MCF 10A (cell line): ENCODE data around the gene ABCC9. TPM values are rescaled to one million over a fixed set of nuclear protein-coding genes. Genes with fewer than 3 reads are reported as not detected.

ENCODE experiments used
- BruUV-seq: library from RNA; stranded (reverse); fragments of 400-500 nt; replicated peaks from 2 replicates; lab custom pipeline; 2021; lab: Mats Ljungman, UMichigan
- CTCF ChIA-PET: fragments of 300-600 bp; sonication (Branson Sonifier 250); formaldehyde crosslinking; extraction: SDS; loops from one replicate; lab custom pipeline; 2021; ENCODE audit warnings: antibody characterized with exemption, inconsistent platforms; lab: Yijun Ruan, JAX
- POLR2A ChIA-PET: fragments of 300-600, 350-650 bp; sonication (Branson Sonifier 250); formaldehyde crosslinking; extraction: SDS; loops from one replicate; lab custom pipeline; 2020; ENCODE audit warnings: antibody characterized with exemption, inconsistent platforms; lab: Yijun Ruan, JAX
- DNase-seq: peaks from one replicate; pipeline ENCODE4 v3.0.0-alpha.2; 2018; ENCODE audit not compliant: unreplicated experiment
- H3K27ac Mint-ChIP-seq: one replicate; pipeline ENCODE4 v1.8.0; 2022; ENCODE audit warnings: mild to moderate bottlenecking, low read depth, mixed read lengths; ENCODE audit not compliant: unreplicated experiment
- H3K27me3 Mint-ChIP-seq: one replicate; pipeline ENCODE4 v1.8.0; 2022; ENCODE audit warnings: mixed read lengths; ENCODE audit not compliant: insufficient read depth, unreplicated experiment
- H3K36me3 Mint-ChIP-seq: one replicate; pipeline ENCODE4 v1.8.0; 2022; ENCODE audit warnings: mild to moderate bottlenecking, moderate library complexity, mixed read lengths; ENCODE audit not compliant: insufficient read depth, unreplicated experiment
- H3K4me1 Mint-ChIP-seq: one replicate; pipeline ENCODE4 v1.8.0; 2022; ENCODE audit warnings: mixed read lengths; ENCODE audit not compliant: insufficient read depth, unreplicated experiment
- H3K4me3 Mint-ChIP-seq: one replicate; pipeline ENCODE4 v1.8.0; 2022; ENCODE audit warnings: mild to moderate bottlenecking, moderate library complexity, mixed read lengths; ENCODE audit not compliant: unreplicated experiment
- H3K9me3 Mint-ChIP-seq: one replicate; pipeline ENCODE4 v1.8.0; 2022; ENCODE audit warnings: mixed read lengths; ENCODE audit not compliant: unreplicated experiment
- intact Hi-C: fragments of 100-400 bp; cut with micrococcal nuclease; formaldehyde crosslinking; loops from 2 replicates; pipeline ENCODE4 v1.14.1; 2022
- total RNA-seq: library from RNA; stranded (reverse); gene quantifications from 2 replicates; pipeline ENCODE4 v1.2.3, GENCODE V29; 2022
- TF ChIP-seq, protein P1 (sequence below): fragments of 200-600 bp; IDR thresholded peaks from one replicate; pipeline ENCODE4 v1.8.0; 2022; ENCODE audit warnings: antibody characterized with exemption, mild to moderate bottlenecking; ENCODE audit not compliant: unreplicated experiment

ABCC9 gene
- total RNA-seq, 1 experiment from 2014 or later, result 0.12 TPM

DNA sequence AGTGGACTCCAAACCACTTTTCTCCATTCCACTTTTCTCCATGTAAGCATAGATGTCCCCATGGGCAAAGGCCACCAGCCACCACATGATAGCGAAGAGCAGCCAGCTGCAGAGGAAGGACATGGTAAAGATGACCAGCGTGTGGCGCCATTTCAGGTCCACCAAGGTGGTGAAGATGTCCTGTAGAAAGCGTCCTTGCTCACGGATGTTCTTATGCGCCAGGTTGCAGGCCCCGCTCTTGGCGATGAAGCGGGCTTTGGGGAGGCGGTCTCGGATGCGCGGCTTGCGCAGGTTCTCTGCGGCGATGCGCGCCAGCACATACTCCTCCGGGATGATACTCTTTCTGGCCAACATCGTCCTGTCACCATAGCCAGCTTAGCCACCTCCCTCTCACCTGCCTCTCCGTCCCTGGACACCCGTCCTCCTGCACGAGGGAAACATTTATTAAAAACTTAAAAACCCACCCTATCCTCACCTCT is 167.9 kb downstream of the ABCC9 start:
- H3K36me3 Mint-ChIP-seq, result no peaks in the 10 kb centered on the region
- CTCF ChIA-PET, result no interaction called here

DNA sequence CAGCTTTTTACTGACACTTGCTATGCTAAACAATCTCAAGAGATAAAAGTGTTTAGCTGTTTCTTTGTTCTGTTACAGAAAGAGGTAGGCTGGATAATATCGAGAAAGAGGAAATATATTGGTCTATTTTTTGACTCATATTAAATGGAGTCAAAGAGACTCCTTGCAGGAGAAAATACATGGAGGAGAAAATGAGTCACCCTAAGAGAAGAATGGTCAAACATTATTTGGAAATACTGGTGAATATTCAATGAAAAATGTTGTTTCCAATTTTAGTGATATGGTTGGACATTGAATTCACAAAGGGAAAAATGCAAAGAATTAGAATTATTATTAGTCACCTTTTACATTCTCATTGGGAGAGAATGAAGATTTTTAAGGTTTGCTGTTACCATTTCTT is 169.9 kb downstream of the ABCC9 start:
- Mint-ChIP-seq H3K4me3 (no peak overlapping the region), H3K27me3 (peaks cover 10% of the 10 kb centered on the region), H3K36me3 (no peaks in the 10 kb centered on the region), H3K4me1 (no peaks in the 10 kb centered on the region), H3K9me3 (no peaks in the 10 kb centered on the region), H3K27ac (no peak overlapping the region)
- BruUV-seq, result no TSS peak
- CTCF ChIA-PET, result no interaction called here
- no peak for DNase-seq
- POLR2A ChIA-PET, result no interaction called here
- TF ChIP-seq, protein P1, sequence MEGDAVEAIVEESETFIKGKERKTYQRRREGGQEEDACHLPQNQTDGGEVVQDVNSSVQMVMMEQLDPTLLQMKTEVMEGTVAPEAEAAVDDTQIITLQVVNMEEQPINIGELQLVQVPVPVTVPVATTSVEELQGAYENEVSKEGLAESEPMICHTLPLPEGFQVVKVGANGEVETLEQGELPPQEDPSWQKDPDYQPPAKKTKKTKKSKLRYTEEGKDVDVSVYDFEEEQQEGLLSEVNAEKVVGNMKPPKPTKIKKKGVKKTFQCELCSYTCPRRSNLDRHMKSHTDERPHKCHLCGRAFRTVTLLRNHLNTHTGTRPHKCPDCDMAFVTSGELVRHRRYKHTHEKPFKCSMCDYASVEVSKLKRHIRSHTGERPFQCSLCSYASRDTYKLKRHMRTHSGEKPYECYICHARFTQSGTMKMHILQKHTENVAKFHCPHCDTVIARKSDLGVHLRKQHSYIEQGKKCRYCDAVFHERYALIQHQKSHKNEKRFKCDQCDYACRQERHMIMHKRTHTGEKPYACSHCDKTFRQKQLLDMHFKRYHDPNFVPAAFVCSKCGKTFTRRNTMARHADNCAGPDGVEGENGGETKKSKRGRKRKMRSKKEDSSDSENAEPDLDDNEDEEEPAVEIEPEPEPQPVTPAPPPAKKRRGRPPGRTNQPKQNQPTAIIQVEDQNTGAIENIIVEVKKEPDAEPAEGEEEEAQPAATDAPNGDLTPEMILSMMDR, result no peak
- intact Hi-C loops, result no loop called here

More for the DNA sequence above, 167.9 kb downstream of the ABCC9 start:
- peaks cover 21% of the 10 kb centered on the region for H3K27me3 Mint-ChIP-seq
- H3K4me1 Mint-ChIP-seq, result no peaks in the 10 kb centered on the region
- POLR2A ChIA-PET, result no interaction called here
- peak; percentile 5 for DNase-seq
- no peak overlapping the region for H3K27ac Mint-ChIP-seq
- intact Hi-C loops, result no loop called here
- H3K9me3 Mint-ChIP-seq, result no peaks in the 10 kb centered on the region
- H3K4me3 Mint-ChIP-seq, result no peak overlapping the region
- BruUV-seq, result no TSS peak
- TF ChIP-seq, protein P1, result no peak

DNA sequence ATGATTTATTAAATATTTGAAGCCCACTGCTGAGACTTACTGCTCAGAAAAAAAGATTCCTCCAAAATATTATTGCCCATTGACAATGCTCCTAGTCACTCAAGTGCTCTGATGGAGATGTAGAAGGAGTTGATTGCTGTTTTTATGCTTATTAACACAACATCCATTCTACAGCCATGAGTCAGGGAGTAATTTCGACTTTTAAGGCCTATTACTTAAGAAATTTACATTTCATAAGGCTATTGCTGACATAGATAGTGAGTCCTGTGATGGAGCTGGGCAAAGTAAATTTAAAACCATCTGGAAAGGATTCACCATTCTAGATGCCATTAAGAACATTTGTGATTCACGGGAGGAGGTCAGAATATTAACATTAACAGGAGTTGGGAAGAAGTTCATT is 171.9 kb downstream of the ABCC9 start:
- CTCF ChIA-PET, result no interaction called here
- BruUV-seq, result no TSS peak
- TF ChIP-seq, protein P1, result no peak
- no peak for DNase-seq
- H3K27ac Mint-ChIP-seq, result no peak overlapping the region
- no peaks in the 10 kb centered on the region for H3K9me3 Mint-ChIP-seq
- H3K4me1 Mint-ChIP-seq, result no peaks in the 10 kb centered on the region
- no peak overlapping the region for H3K4me3 Mint-ChIP-seq
- H3K36me3 Mint-ChIP-seq, result no peaks in the 10 kb centered on the region
- H3K27me3 Mint-ChIP-seq, result peaks cover 12% of the 10 kb centered on the region
- intact Hi-C loops, result no loop called here
- POLR2A ChIA-PET, result no interaction called here

DNA sequence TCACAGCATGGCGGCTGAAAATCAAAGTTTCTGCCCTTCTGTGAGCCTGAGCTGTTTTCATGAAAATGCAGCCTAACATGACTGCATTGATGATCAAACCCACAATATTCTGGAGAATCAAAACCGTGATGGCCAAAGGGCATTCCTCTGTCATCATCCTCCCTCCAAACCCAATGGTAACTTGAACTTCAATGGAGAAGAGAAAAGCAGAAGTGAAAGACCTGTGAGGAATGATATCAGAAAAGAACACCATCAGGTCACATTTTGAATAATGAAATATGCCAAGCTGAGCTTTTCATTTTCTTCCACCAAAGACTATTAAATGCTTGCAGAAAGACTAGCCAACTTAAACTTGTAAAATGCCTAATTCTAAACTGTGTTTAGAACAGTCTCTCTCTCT is 174.8 kb downstream of the ABCC9 start:
- CTCF ChIA-PET, result no interaction called here
- Mint-ChIP-seq H3K4me1 (peaks cover 6% of the 10 kb centered on the region), H3K27ac (no peak overlapping the region), H3K4me3 (no peak overlapping the region), H3K36me3 (no peaks in the 10 kb centered on the region), H3K27me3 (peaks cover 18% of the 10 kb centered on the region), H3K9me3 (no peaks in the 10 kb centered on the region)
- POLR2A ChIA-PET, result no interaction called here
- BruUV-seq, result no TSS peak
- TF ChIP-seq, protein P1, result no peak
- intact Hi-C loops, result no loop called here
- DNase-seq, result no peak
